Fibroblast of lung (primary cell): ENCODE measurements around the gene ANO2.

Source experiments
- CTCF ChIP-seq, 2 donors: IDR thresholded peaks in 1 of 2; conservative IDR thresholded peaks in 1 of 2; 1 replicate in 1 of 2; 2 replicates in 1 of 2; pipeline ENCODE4 v1.5.1; 2011 to 2012; ENCODE audit warnings: low read length in 2 of 2, control low read depth in 1 of 2, inconsistent platforms in 1 of 2, low read depth in 1 of 2, mild to moderate bottlenecking in 1 of 2
- EZH2 ChIP-seq: IDR thresholded peaks from 2 replicates; pipeline ENCODE4 v1.5.1; 2012; ENCODE audit warnings: low read length, control low read depth, mild to moderate bottlenecking; ENCODE audit errors: missing control alignments

GRCh38 chr12:5865397-5865796 is 79.7 kb downstream of the ANO2 start:
- no peak for TF ChIP-seq EZH2
- no peak for TF ChIP-seq CTCF (conservative IDR thresholded peaks at IDR 0.05 in 1 of 2, IDR thresholded peaks at IDR 0.05 in 1 of 2; ENCODE audit: low read depth in 1 of 2, low read length in 2 of 2)
